ENCODE data around the gene PRSS12.
"Not testable (repeated sequence)": the region's sequence is repeated elsewhere in the genome, so short reads cannot be mapped to it uniquely, and the experiment has no call there.

Gene PRSS12, protein sequence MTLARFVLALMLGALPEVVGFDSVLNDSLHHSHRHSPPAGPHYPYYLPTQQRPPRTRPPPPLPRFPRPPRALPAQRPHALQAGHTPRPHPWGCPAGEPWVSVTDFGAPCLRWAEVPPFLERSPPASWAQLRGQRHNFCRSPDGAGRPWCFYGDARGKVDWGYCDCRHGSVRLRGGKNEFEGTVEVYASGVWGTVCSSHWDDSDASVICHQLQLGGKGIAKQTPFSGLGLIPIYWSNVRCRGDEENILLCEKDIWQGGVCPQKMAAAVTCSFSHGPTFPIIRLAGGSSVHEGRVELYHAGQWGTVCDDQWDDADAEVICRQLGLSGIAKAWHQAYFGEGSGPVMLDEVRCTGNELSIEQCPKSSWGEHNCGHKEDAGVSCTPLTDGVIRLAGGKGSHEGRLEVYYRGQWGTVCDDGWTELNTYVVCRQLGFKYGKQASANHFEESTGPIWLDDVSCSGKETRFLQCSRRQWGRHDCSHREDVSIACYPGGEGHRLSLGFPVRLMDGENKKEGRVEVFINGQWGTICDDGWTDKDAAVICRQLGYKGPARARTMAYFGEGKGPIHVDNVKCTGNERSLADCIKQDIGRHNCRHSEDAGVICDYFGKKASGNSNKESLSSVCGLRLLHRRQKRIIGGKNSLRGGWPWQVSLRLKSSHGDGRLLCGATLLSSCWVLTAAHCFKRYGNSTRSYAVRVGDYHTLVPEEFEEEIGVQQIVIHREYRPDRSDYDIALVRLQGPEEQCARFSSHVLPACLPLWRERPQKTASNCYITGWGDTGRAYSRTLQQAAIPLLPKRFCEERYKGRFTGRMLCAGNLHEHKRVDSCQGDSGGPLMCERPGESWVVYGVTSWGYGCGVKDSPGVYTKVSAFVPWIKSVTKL

DNA sequence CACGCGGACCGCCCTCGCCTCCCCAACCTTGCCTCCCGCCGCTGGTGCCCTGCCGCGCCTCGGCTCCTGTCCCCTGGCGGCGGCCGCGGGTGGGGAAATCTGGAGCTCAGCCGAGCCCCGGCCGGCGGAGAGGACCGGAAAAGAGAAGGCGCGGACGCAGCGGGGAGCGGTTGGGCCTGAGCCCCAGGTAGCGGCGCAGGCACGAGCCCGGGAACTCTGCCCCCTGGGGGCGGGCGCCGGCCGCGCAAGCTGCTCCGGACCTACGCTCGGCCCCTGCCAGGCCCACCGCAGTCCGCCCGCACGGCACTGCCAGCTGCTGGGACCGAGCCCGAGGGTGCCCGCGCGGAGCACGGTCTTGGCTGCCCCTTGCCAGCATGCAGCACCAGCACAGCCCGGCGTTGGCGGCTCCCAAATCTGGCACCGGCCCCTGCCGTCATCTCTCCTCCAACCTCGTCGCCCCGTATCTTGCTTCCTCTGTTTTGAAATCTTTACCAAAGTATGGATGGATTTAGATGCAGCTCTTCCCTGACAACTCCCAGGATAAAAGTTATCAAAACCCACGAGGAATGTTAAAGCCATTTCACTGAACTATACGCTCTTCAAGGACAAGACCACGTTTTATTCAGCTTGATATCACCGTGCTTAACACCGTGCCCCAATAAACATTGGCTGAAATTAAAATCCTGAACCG is at the start of gene PRSS12:
PRSS12 (minus strand) TSS at position 161 of the 691 bp plus-strand sequence. CDS start 283 bp downstream, outside the sequence.
- DNase-seq (ENCODE audit: low read depth in 2 of 2) = peak; percentile 13 to 58

- DNase-seq (ENCODE audit: low read depth in 2 of 2) = no peak
Measured at GRCh38 chr4:118400356-118400755, 47.6 kb upstream of the PRSS12 start.

DNA sequence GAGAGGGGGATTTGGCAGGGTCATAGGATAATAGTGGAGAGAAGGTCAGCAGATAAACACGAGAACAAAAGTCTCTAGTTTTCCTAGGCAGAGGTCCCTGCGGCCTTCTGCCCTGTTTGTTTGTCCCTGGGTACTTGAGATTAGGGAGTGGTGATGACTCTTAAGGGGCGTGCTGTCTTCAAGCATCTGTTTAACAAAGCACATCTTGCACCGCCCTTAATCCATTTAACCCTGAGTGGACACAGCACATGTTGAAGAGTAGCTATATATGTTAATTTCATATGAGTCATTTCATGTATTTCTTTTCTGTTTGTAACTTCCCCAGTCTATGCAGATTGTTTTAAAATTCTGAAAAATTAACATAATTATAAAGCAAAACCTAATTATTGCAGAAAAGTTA is 47.1 kb upstream of the PRSS12 start:
- not testable (repeated sequence) for DNase-seq (ENCODE audit: low read depth in 2 of 2)

GRCh38 chr4:118398226-118399090 is 45.7 kb upstream of the PRSS12 start:
- no peak for DNase-seq (ENCODE audit: low read depth in 2 of 2)

- no peak for DNase-seq (ENCODE audit: low read depth in 2 of 2)
Measured at GRCh38 chr4:118397623-118397979, 44.8 kb upstream of the PRSS12 start.

DNA sequence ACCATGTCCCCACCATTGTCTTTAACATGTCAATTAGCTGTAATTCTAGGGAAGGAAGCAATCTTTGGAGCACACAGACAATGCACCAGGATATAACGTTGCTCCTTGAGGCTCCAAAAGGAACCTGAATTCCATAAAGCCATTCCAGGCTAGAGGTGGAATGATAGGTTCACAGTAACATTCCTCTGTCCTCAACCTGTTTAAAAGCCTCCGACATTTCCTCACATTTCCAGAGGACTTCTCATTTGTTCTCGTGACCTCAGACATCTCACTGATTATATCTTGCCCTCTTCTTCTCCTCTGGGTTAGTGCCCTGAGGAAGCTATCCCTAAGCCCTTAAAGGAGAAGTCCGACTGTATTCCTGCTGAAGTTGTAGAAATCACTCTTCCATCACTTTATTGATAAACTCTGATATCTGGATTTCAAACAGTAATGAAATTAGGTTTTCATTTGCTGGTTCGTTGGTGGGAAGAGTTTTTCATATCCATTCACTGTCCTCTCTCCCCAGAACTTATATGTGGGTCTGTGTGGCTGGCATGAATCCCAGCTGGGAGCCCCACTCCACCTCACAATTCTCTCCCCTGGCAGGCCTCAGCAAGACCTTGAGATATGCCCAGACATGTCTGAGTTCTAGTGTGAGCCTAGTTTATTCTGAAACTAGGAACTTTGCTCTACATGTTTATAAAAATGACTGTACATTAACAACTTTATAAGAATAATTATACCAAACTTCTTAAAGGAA is 44.2 kb upstream of the PRSS12 start:
- DNase-seq (ENCODE audit: low read depth in 2 of 2) = no peak

GRCh38 chr4:118395057-118395644 is 42.3 kb upstream of the PRSS12 start:
- no peak for DNase-seq (ENCODE audit: low read depth in 2 of 2)

DNA sequence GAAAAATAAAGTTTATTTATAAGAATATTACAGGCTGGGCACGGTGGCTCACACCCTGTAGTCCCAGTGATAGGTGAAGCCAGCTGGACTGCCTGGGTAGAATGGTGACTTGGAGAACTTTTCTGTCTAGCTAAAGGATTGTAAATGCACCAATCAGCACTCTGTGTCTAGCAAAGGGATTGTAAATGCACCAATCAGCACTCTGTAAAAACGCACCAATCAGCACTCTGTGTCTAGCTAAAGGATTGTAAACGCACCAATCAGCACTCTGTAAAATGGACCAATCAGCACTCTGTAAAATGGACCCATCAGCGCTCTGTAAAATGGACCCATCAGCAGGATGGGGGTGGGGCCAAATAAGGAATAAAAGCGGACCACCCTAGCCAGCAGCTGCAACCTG is 39.7 kb upstream of the PRSS12 start:
- DNase-seq (ENCODE audit: low read depth in 2 of 2) = not testable (repeated sequence)

GRCh38 chr4:118390121-118390520 is 37.3 kb upstream of the PRSS12 start:
- no peak for DNase-seq (ENCODE audit: low read depth in 2 of 2)

DNA sequence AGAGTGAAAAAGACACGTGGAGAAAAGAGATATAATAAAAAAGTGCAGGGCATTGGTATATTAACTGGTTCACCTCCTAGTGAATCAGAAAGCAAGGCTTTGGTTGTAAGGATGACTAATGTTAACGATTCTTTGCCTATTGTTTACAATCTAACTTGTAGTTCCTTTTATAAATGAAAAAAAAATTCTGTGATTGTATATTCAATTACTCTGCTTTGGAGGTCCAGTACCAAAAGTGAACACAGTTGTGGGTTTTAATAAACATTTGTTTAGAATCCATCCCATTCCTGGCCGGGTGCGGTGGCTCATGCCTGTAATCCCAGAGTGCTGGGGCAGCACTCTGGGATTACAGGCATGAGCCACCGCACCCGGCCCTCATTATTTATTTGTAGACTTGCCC is 36.9 kb upstream of the PRSS12 start:
- DNase-seq (ENCODE audit: low read depth in 2 of 2) = no peak

DNA sequence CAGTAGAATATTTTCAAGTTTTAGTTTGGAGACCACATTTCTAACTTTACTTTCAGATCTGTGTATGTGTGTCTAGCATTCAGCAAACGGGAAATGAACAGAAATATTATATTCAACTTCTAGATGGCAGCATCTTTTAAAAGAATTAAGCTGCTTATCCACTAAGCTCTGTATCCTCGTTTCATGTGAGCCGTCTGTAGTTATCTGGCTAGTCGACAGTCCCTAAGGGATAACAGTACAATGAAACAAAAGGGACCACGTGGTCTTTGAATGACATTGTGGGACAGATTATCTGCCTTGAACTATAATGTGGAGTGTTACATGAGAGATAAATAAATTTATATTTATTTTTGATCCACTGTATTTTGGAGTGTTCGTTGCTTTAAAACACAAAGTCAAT is 35.8 kb upstream of the PRSS12 start:
- DNase-seq (ENCODE audit: low read depth in 2 of 2) = no peak

GRCh38 chr4:118381902-118382301 is 29.1 kb upstream of the PRSS12 start:
- DNase-seq (ENCODE audit: low read depth in 2 of 2) = no peak

- DNase-seq (ENCODE audit: low read depth in 2 of 2) = no peak
Measured at GRCh38 chr4:118373614-118374255, 20.9 kb upstream of the PRSS12 start.

- no peak for DNase-seq (ENCODE audit: low read depth in 2 of 2)
Measured at GRCh38 chr4:118372251-118372650, 19.4 kb upstream of the PRSS12 start.

GRCh38 chr4:118369231-118369630 is 16.4 kb upstream of the PRSS12 start:
- no peak for DNase-seq (ENCODE audit: low read depth in 2 of 2)

DNA sequence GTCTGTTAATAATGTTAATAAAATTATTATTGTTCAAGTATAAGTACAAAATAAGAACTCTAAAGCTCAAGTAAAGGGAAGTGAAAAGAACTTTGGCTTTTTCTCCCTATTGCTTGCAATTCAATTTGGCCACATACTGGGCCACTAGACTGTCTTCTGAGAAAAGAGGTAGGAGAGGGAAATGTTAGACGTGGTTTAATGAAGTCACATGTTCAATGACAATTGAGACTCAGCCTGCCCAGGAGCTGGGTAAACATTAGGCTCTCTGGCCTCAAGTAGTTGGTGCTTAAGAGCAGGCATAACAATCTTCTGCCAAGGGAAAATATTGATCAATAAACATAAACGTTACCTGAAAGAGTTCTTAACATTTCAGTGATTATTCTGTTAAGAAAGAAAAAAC is 15.1 kb upstream of the PRSS12 start:
- no peak for DNase-seq (ENCODE audit: low read depth in 2 of 2)

DNA sequence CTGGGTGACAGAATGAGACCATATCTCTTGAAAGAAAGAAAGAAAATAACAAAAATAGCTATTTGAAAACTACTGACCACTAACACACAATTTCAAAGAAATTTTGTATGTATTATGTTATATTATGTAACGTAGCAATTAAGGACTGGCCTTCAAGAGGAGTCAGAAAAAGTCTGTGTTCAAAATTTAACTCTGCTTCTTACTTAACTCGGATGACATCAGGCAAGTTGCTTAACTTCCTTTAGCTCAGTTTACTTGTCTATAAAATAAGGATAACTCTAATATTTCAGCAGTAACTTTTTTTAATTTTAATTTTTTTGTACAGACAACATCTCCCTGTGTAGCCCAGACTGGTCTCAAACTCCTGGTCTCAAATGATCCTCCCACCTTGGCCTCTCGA is 14.6 kb upstream of the PRSS12 start:
- no peak for DNase-seq (ENCODE audit: low read depth in 2 of 2)

DNA sequence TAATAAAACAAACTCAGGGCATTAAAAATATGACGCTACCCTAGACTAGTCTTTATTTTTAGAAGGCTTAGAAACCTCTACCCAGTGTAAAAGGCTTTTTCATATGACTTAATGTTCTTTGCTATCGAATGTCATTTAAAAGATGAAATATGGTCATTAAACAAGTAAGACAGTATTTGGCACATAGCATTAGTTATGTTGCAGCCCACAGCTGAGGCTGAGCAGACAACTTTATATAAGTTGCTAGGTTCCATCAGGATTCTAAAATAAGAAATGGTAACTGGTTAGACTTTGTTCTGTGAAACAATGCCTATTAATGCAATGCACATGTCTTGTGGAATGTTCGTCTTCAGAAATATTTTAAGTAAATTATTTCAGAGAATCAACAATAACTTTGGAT is 10.4 kb upstream of the PRSS12 start:
- no peak for DNase-seq (ENCODE audit: low read depth in 2 of 2)

- no peak for DNase-seq (ENCODE audit: low read depth in 2 of 2)
Measured at GRCh38 chr4:118361192-118361591, 8.4 kb upstream of the PRSS12 start.

- DNase-seq (ENCODE audit: low read depth in 2 of 2) = no peak
Measured at GRCh38 chr4:118360106-118360505, 7.3 kb upstream of the PRSS12 start.
